Stimulated activated CD4-positive, alpha-beta T cell treated with anti-CD3 and anti-CD28 coated beads, Interleukin-2, amount 100 ng/mL, for 4 hours (primary cell): Measurements from ENCODE around the gene IQSEC2.

Source experiments
- DNase-seq: peaks from one replicate; pipeline ENCODE4 v3.0.0-alpha.2; 2020; ENCODE audit warnings: low read depth

IQSEC2 gene

DNA sequence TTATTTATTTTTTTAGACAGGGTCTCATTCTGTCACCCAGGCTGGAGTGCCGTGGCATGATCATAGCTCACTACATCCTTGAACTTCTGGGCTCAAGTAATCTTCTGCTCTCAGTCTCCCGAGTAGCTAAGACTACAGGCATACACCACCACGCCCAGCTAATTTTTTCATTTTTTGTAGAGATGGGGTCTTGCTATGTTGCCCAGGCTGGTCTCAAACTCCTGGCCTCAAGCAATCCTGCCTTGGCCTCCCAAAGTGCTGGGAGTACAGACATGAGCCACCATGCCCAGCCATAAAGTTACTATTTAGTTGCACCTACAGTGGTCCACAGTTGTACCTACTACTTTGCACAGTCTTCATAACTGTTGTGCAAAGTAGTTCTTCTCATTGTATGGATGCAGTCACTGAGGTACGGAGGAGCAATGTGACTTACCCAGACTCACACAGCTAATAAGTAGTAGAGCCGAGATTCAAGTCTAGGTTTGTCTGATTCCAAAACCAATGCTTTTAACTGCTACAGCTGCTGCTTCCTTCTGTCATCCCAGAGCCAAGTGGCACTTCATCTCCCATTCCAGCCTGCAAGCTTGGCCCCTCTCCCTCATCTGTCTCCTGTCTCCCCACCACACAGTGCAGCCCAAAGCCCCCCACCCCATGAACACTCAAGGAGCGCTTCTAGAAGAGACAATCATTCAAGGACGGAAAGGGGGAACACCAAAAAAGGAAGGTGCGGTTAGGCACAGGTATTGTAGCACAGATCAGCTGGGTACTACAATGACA, 24.0 kb upstream of the IQSEC2 start:
- no peak for DNase-seq

DNA sequence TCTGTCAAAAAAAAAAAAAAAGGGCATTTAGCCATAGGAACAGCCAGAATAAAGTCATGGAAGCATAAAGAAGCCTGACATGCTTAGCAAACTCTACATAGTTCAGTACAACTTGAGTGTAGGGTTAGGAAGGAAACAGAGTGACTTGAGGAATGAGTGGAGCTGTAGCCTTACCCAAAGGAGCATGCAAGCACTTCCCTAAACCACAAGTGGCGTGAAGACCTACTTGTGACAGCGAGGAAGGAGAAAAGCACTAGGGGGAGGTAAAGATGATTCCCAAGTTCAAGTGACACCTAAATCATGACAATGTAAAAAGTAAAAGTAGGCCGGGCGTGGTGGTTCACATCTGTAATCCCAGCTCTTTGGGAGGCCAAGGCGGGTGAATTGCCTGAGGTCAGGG, 21.8 kb upstream of the IQSEC2 start:
- DNase-seq = no peak

DNA sequence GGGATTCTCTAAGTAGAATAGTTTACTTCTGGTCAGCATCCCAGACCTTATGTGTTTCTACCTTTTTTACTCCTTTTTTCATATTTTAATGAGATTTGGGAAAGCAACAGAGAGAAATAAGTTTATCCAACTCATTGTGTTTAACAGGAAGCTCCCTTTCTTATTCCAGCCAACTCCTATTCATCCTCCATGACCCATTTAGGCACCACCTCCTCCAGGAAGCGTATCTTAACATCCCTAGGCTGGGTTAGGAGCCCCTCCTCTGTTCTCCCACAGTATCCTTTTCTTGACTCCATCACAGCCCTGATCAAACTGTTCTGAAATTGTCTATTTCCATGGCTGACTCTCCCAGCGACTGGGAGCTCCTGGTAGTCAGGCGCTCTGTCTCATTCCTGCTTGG, 18.8 kb upstream of the IQSEC2 start:
- no peak for DNase-seq

GRCh38 chrX:53294024-53294648, 12.8 kb upstream of the IQSEC2 start:
- no peak for DNase-seq

GRCh38 chrX:53291596-53291995, 10.2 kb upstream of the IQSEC2 start:
- DNase-seq = no peak

GRCh38 chrX:53290441-53291041, 9.2 kb upstream of the IQSEC2 start:
- no peak for DNase-seq

DNA sequence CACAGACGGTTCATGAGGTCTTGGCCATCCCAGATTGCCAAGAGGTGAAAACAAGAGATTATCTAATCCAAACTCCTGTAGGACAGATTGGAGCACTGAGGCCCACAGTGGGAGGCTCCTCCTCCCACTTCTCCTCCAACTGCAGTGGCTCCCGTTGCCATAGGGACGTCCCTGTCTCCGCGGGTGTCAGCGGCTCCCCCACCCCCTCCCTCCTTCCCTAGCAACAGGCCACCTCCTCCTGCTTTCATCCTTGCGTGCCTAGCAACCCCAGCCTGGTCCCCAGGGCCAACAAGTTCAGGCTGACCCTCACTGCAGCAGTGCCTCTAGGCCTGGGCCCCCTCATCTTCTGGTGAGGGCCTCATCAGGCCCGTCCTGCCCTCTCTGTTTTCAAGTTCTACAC, 6.8 kb upstream of the IQSEC2 start:
- DNase-seq = no peak

DNA sequence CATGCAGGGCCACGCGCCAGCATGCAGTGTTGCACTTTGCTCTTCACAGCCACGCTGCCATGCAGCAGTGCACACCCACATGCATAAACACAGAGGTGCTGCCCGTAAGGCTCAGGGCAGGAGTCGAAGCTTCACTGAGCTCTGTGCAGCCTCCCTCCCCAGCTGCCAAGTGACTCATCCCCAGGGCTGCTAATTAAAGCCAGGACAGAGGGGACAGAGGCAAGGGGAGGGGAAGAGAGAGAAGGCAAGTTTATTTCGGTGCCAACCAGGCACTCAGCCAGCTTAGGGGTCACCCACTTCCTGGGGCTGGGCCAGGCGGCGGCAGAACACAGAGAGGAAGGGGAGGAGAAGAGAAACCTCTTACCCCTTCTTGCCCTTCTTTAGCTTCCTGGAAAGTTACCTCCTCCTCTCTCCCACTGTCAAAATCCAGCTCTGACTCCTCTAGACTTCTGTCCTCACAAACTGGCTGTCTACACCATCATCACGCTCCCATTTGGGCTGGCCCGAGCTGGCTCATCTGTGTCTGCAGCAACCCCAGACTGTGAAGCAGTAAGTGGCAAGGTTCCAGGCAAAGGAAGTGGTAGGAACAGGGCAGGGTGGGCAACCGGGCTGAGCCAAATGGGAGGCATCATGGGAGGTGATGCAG, 6.2 kb upstream of the IQSEC2 start:
- DNase-seq = no peak

- no peak for DNase-seq
Observed at GRCh38 chrX:53286171-53286570, 4.8 kb upstream of the IQSEC2 start.

GRCh38 chrX:53285591-53285990, 4.2 kb upstream of the IQSEC2 start:
- DNase-seq = no peak

- DNase-seq = no peak
Observed at GRCh38 chrX:53284684-53285447, 3.5 kb upstream of the IQSEC2 start.

DNA sequence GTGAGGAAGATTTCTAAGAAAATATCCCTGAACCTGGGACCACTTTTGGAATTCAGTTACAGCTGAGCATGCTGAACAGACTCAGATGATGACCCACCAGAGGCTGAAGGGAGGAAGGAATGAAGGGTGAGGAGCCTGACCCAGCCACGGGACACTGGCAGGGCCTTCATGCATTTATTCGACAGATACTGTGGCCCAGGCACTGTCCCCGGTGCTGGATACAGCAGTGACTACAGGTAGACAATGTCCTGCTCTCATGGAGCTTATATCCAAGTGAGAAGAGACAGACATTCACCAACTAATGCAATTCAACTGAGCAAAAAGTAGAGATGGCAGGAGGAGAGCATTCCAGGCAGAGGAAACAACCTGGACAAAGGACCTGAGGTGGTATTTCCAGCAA, 2.2 kb upstream of the IQSEC2 start:
- DNase-seq = no peak

DNA sequence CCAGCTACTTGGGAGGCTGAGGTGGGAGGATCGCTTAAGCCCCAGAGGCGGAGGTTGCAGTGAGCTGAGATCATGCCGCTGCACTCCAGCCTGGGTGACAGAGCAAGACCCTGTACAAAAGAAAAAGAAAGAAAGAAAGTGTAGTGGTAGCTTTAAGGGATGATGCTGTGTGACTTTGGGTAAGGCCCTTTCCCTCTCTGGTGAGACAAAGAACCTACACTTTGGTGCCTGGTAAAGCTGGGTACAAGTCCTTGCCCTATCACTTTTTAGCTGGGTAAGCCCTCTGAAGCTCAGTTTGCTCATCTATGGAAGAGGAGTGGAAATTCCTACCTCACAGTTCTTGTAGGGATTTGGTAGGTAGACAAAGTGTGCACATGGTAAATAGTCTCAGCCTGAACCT, 1.7 kb upstream of the IQSEC2 start:
- DNase-seq = no peak

GRCh38 chrX:53281963-53282695, 745 bp upstream of the IQSEC2 start:
- no peak for DNase-seq

- no peak for DNase-seq
Observed at GRCh38 chrX:53280331-53281320, 758 bp downstream of the IQSEC2 start.

GRCh38 chrX:53279296-53280237, 1.8 kb downstream of the IQSEC2 start:
- DNase-seq = no peak

DNA sequence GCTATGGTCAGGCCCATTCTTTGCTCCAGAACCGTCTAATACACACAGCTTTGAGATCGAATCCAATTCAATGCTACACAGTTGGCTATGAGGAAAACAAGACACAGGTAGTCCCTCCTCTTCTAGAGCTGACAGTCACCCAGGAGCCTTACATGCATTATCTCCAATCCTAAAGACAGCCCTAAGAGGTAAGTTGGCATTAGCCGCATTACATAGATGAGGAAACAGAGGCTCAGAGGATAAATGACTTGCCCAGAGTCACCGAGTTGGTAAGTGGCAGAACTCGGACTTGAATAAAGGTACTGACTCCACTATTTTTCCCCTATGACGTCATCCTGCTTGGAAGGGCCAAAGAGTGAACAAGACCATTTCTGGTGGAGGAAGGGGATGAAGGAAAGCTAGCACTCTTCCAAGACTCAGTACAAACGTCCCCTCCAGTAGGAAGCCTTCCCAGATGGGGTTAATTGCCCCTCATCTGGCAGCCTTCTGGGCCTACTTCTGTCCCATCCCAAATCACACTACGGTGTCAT, 8.5 kb downstream of the IQSEC2 start:
- DNase-seq = no peak

- DNase-seq = no peak
Observed at GRCh38 chrX:53269536-53270107, 11.8 kb downstream of the IQSEC2 start.
